CD4-positive, alpha-beta T cell treated with Interleukin-1 beta for 1 hour (primary cell): ENCODE results near the gene PCYT2.
"Not testable (repeated sequence)": the region's sequence is repeated elsewhere in the genome, so short reads cannot be mapped to it uniquely, and the experiment has no call there.

Experiments
- DNase-seq, 2 donors: peaks; one replicate each; pipeline ENCODE4 v3.0.0-alpha.2; 2020 to 2022

PCYT2 gene

DNA sequence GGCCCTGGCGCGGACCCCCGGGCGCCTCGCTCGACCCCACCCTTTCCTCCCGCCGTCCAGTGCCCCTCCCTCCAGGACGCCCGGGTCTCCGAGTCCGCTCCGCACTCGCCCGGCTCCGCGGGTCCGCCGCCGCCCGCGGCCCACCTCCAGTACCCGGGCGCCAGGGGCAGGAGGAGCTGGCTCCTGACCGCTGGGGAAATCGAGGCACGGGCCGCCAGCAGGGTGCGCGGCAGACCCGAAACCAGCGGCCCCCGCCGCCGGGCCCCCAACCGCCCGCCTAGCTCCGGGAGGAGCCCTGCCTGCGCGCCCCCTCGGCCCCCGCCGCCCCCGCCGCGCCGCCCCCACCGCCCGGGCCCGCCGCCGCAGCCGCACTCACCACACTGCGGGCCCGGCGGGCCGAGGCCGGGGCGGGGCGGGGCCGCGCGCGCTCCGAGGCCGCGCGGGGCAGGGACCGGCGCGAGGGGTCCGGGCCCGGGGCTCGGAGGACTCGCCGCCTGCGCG lies 16.0 kb upstream of the PCYT2 start:
- peak in 1 of 2 donors; percentile 27 for DNase-seq

DNA sequence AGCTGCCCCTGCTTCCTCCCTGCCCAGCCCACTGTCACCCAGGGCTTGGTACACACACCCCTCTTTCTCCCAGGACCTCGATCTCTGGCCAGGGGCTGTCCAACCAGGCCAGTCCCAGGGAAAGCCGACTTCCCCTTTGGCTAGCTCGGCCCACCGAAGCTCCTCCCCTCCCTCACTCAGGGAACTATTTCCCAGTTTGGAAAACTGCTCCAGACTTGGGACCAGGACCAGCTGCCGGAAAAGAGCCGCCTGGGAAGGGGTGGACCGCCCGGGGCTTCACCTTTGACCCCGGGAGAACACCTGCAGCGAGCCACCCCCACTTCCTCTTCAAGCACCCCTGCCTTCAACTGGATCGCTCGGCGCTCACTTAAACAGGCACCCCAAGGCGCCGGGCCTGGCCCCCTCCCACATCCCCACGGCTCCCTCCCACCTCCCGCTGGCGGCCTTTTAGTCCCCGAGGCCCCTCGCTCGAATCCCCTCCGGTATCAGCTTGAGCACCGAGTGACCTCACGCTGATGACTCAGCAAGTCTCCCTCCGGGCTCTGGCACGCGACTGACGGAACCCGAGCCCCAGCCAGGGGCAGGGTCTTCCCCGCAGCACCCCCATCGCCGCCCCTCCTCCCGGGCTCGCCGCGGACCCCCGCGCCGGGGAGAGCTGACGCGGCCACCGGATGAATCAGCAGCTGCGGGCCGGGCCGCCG lies 15.4 kb upstream of the PCYT2 start:
- peak; percentile 49 to 66 for DNase-seq

DNA sequence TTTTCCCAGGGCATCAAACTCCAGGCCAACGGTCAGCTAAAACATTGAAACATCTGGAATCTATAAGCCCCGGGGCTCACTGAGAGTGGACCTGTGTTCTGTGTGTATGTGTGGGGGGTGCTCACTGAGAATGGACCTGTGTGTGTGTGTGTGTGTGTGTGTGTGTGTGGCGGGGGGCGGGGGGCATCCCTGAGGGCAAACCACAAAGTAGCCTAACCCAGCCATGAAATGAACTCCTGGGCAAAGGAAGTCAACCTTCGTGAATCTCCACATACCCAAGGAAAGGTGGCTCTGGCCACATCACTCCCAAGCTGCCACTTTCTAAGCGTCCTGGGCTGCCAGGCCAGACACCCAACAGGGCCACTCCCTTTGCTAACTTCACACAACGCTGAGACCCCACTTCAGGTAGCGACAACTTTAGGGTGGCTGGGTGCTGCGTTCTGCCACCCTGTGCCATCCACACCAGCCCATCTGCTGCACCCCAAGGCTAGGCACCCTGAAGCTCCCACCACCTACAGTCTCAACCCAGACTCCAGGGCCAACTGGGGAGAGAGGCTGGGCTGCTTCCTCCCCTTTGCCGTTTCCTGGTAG lies 14.8 kb upstream of the PCYT2 start:
- DNase-seq = no peak

DNA sequence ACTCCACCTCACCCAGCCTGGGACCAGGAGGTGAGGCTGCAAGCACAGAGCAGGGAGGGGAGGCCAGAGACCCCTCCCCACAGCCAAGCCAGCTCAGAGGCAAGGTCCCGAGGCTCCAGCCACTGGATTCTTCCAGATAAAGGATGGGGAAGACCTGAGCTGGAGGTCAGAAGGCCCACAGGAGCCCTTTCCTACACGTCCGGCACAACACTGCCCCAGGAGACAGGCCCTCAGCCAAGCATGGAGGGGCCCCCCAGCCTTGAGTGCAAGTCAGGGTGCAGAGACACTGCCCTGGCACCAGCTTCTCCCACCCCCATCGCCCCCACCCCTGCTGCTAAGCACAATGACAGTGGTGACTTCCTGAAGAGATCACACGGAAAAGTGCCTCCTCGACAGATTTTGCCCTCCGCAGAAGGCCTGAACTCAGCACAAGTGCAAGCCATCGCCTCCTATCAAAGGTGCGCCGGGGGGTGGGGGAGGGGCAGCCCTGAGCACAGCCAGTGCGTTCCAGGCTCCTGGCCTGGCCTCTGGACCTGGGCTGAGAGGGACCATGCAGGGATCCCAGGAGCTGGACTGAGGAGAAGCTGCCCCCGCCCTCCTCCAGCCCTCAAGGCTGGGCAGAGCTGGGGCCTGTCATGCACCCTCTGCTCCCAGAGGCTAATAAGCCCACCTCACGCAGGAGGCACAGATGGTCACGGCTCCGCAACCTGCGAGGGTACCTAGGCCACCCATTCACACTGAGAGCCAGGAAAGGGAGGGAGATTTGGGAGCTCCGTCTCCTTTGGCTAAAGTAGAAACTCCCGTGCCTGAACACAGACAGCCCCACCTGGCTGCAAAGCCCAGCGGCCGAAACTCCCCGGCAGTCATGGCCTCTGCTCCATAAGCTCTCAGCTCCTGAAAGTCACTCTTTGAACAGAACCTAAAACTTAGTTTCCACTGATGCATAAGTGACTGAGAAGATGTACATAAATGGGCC lies 13.6 kb upstream of the PCYT2 start:
- DNase-seq = peak in 1 of 2 donors; percentile 36

DNA sequence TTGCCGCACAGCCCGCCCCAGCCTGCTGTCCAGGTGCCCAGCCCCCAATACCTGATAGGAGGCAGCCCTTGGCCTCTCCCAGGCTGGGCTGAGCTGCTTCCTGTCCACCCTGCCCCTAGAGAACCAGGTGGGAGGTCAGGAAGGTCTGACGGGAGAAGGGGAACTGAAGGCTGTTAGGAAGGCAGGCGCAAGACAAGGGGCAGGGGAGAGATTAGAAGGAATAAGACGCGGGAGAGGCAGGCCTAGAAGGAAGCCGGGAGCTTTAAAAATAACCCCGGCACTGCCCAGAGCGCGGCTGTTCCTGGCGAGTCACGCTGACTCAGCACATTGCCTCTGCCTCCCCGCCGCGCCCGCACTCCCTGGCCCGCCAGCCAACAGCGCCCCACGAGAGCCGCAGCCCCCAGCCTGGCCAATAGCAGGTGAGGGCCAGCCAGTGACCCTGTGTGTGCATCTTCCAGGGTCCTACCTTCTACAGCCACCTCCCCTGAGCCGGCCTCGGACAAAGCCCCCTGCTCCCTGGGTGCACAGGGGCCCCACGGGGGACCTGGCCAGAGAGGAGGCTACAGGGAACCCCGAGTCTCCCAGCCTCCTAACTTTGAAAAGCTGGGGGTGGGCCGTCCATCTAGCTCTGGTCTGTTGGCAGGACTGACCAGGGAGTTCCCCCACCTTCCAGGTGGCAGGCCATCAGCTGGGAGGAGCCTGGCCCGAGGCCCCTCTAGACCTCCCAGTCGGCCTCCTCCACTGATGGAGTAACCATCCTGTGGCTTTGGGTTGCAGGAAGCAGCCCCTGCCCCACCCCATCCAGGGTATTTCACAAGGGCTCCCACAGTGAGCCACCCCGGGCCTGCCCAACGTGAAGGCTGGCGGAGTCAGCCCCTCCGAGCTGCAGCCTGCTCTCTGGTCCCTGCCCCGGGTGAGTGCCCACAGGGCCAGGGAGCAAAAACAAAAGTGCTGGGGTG lies 12.4 kb upstream of the PCYT2 start:
- peak in 1 of 2 donors; percentile 55 for DNase-seq

DNA sequence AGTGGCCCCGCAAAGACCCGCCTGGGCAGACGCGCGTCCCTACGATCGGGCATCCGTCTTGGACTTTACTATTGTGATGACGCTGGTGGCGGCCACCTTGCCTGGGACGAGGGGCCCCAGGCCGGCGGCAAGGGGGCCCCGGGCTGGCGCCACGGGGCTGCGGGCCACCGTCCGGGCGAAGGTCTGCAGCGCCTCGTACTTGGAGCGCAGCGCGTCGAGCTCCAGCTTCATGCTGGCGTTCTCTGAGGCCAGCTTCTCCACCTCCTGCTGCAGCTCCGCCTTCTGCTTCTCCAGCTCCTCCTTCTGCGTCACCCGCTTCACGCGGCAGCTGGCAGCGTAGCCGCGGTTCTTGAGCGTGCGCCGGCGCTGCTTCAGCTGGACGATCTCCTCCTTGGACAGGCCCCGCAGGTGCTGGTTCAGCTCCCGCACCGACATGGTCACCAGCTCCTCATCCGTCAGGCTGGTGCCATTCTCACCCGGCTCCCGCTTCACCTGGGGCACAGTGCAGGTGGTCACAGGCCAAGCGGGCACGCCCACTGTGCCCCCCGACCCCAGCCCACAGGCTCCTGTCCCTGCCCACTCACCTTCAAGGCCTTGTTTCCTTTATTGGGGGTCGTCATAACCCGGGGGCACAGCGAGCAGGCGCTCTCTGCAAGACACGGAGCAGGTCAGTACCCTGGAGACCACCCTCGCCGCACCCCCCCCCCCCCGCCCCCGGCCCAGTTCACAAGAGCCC lies 11.5 kb upstream of the PCYT2 start:
- no peak for DNase-seq

DNA sequence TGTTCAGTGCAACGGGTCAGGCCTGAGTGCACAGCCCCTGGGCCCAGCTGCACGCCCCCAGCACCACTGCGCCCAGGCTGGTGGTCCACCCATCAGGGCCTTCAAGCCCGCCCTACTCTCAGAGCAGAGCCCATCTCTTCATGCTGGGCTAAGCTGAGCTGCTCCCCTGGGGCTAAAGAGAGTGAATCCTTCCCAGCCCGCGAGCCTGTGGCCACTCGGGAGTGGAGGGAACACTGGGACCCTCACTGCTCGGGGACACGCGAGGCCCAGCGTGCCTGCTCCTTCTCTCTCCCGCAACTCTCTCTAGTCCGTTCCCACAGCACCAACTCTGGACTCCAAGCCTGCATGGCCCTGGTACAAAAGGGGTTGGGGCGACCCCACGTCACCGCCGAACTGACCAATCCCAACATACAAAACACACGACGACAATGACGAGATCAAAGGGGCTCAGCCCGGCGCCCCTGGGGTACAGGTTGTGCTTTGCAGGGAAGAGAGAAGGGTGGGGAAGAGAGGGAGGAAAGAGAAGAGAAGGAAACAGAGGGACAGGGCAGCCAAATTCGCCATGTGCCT lies 10.9 kb upstream of the PCYT2 start:
- DNase-seq = no peak

DNA sequence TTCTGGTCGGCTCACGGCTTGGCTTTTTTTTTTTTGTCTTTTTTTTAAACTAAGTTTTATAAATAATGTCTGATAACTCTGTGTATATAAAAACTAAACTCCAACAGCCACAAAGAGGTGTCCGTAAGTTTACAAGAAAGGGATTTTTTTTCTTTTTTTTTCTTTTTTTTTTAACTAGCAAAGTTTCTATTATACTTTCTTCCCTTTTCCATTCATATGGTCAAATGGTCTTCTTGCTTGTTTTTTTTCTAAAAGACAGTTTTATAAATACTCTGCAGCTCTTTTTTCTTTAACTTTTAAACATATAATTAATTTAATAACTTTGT lies 10.3 kb upstream of the PCYT2 start:
- no peak for DNase-seq

DNA sequence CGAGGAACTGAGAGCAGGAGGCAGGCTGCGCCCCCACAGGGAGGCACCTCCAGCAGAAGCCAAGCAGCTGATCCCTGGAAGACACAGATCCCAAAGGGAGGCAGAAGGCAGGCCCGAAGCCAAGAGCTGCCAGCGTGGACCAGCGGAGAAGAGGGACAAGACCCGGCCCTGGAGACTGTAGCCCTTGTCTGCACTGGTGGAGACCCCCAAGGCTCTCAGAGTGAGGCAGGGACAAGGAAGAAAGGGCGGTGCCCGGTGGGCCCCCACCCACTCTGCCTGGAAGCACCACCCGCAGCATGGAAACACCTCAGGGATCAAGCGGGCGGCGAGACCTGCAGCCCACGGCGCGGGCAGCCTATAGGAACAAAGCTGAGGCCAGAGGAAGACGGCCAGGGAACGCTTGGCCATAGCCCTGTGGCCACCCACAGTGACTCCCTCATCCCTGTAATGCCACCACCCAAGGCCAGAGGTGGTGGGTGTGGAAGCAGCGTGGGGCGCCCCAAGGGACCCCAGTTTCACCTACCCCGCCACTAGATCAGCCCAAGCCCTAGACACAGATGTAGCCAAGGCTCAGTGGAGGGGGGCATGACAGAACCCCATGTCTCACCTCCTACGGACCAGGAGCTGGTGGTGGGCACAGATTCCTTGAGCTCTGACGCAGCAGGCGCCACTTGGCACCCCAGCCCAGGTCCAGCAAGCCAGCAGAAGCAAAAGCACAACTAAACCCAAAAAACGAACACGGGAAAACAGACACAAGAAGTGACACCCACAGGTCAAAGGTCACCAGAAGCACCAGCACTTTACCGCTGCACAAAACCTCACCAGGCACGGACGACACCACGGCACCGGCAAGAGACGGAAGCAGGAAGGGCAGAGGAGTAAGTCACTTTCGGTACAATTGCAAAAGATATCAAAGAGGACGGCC lies 9.7 kb upstream of the PCYT2 start:
- DNase-seq = peak in 1 of 2 donors; percentile 45

DNA sequence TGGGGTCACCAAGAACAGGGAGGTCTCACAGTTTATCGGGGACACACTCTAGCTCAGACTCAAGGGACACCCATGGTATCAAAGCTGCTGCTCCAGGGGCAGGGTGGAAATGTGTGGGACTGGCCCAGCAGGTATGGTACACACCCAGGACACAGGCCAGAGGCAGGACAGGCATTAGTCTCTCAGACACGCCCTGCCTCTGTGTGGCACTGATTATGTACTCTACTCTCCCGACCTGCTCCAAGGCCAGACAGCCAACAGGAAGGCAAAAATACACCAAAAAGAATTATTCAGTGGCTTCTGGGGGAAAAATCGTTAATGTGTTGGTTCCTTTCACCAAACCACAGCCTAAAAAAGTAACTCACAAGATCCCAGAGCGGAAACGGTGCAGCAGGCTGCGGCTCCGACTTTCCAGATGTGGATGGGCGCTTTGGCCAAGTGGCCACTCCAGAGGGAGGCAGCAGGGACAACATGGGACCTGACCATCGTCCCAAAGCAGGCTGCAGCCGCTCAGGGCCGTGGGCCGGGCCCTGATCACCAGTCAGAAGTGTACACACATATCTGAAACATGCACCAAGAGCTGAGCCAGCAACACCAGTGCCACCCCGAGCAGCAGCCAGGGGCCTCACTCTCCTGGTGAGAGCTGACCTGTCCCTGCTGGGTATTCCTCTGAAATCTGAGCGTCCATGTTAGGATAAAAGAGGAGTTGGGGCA lies 7.8 kb upstream of the PCYT2 start:
- DNase-seq = no peak

DNA sequence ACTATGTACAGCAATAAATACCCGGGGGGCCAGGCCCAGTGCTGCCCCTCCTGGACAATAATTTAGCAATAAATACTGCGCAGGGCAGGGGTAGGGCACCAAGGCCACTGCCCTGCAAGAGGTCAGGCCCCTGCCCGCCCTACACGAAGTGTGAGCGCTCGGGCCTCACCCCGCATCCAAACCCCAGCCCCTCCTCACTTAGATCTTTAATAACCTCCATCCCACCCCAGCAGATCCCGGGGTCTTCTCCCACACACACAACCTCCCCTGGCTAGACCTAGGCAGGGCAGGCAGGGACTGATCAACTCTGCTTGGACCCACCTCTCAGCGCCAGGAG lies 7.1 kb upstream of the PCYT2 start:
- DNase-seq = not testable (repeated sequence)

DNA sequence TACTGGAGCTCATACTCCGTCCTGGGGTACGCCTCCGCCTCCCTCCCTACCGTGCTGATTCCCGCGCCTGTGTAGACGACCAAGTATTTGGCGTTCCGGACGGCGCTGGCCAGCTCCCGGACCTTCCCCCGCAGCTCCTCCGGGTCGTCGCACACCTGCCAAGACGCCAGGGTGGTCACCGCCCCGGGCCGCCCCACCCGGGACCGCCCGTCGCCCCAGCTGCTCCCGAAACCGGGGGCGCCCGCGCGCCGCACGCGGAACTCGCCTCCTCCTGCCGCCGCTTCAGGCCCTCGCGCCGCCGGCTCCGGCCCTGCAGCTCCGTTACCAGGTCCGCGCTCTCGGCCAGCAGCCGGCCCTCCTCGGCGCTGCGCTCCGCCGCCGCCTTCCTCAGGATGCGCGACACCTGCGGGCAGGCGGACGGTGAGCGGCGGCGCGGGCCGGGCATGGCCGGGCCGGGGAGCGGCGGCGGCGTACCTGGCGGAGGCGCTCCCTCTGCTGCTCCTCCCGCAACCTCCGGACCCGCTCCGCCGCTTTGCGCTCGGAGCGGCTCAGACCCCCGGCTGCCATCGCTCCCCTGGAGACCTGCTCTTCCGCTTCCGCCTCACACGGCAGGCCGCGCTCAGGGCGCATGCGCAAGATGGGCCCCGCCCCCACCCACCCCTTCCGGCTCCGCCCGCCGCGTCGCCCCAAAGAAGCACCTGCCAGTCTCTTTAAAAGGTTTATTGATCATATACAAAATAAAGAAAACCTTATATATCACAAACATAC lies 6.5 kb upstream of the PCYT2 start, which contains the start of gene SIRT7:
Gene SIRT7, minus strand, starts transcription at position 612 of the 768 bp plus-strand sequence. Its CDS starts 45 bp downstream, at position 567.
- DNase-seq = peak; percentile 88

DNA sequence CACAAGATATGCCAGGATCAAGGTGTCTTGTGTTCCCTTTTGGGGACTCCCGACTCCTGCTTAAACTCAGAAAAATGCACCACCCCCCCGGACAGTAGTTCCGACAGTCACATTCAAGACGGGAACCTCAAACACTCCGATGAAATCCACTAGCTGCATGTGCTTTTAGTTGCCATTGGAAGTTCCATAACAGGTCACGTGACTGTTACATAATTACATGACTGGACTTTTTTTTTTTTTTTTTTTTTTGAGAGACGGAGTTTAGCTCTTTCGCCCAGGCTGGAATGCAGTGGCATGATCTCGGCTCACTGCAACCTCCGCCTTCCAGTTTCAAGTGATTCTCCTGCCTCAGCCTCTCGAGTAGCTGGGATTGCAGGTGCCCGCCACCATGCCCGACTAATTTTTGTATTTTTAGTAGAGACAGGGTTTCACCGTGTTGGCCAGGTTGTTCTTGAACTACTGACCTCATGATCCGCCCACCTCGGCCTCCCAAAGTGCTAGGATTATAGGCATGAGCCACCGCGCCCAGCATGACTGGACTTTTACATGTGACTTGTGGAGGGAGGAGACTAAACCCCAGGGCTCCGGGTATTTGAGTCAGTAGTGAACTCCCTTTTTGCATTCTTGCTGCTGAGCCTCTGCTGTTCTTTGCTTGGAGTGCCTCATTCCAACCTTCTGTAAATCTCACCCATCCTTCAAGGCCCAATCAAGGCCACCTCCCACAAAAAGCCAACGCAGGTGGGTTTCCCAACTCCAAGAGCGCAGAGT lies 5.2 kb upstream of the PCYT2 start:
- DNase-seq = no peak

DNA sequence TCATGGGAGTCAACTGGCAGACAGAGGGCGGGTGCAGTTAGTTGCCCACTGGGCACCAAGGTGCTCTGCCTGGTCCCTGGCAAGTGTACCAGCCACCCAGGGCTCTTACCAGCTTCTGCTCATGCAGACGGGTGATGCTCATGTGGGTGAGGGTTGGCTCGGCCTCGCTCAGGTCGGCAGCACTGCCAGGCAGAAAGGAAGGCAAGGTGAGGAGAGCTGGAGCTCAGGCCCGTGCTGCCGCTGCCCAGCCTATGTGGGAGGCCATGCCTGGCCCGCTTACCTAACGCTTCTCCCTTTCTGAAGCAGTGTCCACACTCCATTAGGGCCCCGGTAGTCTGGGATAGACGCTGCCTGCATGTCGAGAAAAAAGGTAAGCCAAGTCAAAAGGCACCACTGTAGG lies 4.1 kb upstream of the PCYT2 start:
- no peak for DNase-seq

DNA sequence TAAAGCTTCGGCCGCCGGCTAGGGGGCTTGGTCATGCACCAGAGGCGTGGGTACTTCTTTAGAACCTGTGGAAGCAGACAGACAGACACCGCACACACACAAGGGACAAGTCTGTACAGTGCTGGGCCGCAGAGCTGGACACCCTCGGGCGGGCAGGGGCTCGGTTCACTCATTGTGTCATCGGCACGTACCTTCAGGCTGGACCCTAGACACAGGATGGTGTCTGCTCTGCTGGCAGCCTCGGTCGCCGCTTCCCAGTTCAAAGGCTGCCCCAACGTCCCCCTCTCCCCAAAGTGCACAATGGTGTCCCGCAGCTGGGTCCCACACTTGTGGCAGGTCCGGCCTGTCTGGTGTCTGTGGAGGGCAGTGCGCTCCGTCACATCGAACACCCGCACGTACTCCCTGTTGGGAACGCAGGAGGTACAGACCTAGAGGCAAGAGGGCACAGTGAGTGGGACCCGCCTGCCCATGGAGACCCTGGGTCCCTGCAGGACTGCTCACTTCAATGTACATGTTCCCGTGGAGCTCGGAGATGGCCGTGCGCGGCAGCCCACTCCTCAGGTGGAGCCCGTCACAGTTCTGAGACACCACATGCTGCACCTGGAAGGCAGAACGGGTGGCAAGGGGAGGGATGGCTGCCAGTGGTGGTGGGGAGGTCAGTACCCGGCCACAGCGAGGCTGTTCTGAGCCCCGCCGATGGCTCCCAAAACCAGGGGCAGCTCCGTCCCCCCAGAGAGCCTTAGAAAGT lies 3.1 kb upstream of the PCYT2 start:
- DNase-seq = no peak

DNA sequence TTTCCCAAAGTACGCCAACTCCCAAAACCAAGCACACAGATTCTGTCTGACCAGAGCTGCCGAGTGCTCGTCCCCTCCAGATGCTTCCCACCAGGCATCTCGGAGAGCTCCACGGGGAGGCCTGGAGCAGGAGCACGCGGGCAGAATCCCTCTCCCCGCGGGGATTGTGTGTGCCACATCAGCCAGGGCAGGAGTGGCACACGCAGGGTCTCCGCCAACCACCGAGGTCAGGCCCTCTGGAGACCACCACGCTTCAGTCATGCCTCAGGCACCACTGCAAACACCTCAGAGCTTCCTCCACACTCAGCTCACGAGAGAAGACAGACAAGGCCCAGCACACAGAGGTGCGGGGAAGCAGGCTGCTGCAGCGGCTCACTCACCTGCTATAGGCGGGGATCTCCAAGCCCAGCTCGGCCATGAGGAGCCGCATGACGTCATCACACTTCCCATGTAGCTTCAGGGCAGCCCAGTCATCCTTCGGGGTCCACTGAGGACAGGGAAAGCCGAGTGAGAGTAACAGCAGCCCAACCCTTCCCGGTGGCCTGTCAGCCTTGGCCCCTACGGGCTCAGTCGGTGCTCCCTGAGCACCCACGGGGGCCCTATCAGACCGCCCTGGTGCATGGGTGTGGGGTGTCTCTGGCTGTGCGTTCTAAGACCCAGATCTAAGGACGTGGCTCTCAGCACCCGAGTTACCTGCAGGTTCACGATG lies 2.3 kb upstream of the PCYT2 start:
- no peak for DNase-seq
